ENCODE data around the gene SPAG9. TPM values are rescaled to one million over a fixed set of nuclear protein-coding genes. Genes with fewer than 3 reads are reported as not detected.

The SPAG9 gene
- total RNA-seq, 4 donors from 2014 or later: 37.0 to 131 (median 116) TPM

- TF ChIP-seq POLR2AphosphoS5 (IDR thresholded peaks at IDR 0.05) (no peak), EP300 (IDR thresholded peaks at IDR 0.05; ENCODE audit: low read depth) (no peak), CTCF (IDR thresholded peaks at IDR 0.05) (no peak), POLR2A (IDR thresholded peaks at IDR 0.05) (no peak)
- no peak overlapping the region for H3K27ac ChIP-seq
- 92 to 100% methylated on average over 1 to 4 of the region's 4 CpGs for whole genome bisulfite sequencing, 2 donors (ENCODE audit: low coverage in 1 of 2)
- H3K4me1 ChIP-seq: peaks cover 6 to 36% (median 20%) of the 10 kb centered on the region in 4 donors
- no peak overlapping the region for H3K4me3 ChIP-seq
- in situ Hi-C loops (cut with MboI; ENCODE audit: low pct_ligation_motif_present in 1 of 4, low pct_unique_long_range_greater_than_20kb in 1 of 4, low sequenced_read_pairs in 3 of 4): no loop called here
- no peaks in the 10 kb centered on the region for H3K9me3 ChIP-seq
- no peak for DNase-seq
- no peaks in the 10 kb centered on the region for H3K27me3 ChIP-seq
- intact Hi-C loops (cut with DNase I; ENCODE audit: low total_unique reads): no loop called here
- H3K36me3 ChIP-seq: no peaks in the 10 kb centered on the region
Measured at GRCh38 chr17:50934161-50934560, 186.5 kb downstream of the SPAG9 start.

- H3K4me3 ChIP-seq: peak overlapping the region; percentile 26 to 58 (median 32)
- no peaks in the 10 kb centered on the region for H3K36me3 ChIP-seq
- H3K27me3 ChIP-seq: no peaks in the 10 kb centered on the region
- intact Hi-C loops (cut with DNase I; ENCODE audit: low total_unique reads) (no loop called here), in situ Hi-C loops (cut with MboI; ENCODE audit: low pct_ligation_motif_present in 1 of 4, low pct_unique_long_range_greater_than_20kb in 1 of 4, low sequenced_read_pairs in 3 of 4) (no loop called here)
- 0% methylated on average over 55 of the region's 62 CpGs; no CpG with 5 or more reads in 1 of the 2 donors for WGBS, 2 donors (ENCODE audit: low coverage in 1 of 2)
- H3K27ac ChIP-seq: peak overlapping the region; percentile 84 to 93 (median 88)
- H3K4me1 ChIP-seq: peaks cover 6 to 36% (median 20%) of the 10 kb centered on the region in 4 donors
- no peaks in the 10 kb centered on the region for H3K9me3 ChIP-seq
- DNase-seq: peak; percentile 80
- TF ChIP-seq POLR2AphosphoS5 (IDR thresholded peaks at IDR 0.05) (peak in 2 of 3 donors; percentile 49 to 59), POLR2A (IDR thresholded peaks at IDR 0.05) (peak; percentile 42), CTCF (IDR thresholded peaks at IDR 0.05) (no peak)
Measured at GRCh38 chr17:50931144-50931908, 189.3 kb downstream of the SPAG9 start.

- no peak overlapping the region for H3K27ac ChIP-seq
Measured at GRCh38 chr17:50928646-50929045, 192.0 kb downstream of the SPAG9 start.

GRCh38 chr17:50927287-50927686 lies 193.4 kb downstream of the SPAG9 start:
- Histone ChIP-seq H3K4me3 (no peak overlapping the region), H3K27me3 (no peaks in the 10 kb centered on the region), H3K9me3 (no peaks in the 10 kb centered on the region), H3K36me3 (no peaks in the 10 kb centered on the region), H3K4me1 (peaks cover 6 to 43% (median 31%) of the 10 kb centered on the region in 4 donors), H3K27ac (no peak overlapping the region)
- no peak for TF ChIP-seq POLR2A (IDR thresholded peaks at IDR 0.05)
- no peak for TF ChIP-seq EP300 (IDR thresholded peaks at IDR 0.05; ENCODE audit: low read depth)
- no peak for TF ChIP-seq CTCF (IDR thresholded peaks at IDR 0.05)
- no peak for TF ChIP-seq POLR2AphosphoS5 (IDR thresholded peaks at IDR 0.05)
- in situ Hi-C loops (cut with MboI; ENCODE audit: low pct_ligation_motif_present in 1 of 4, low pct_unique_long_range_greater_than_20kb in 1 of 4, low sequenced_read_pairs in 3 of 4): no loop called here
- 97% methylated on average over 4 of the region's 4 CpGs; no CpG with 5 or more reads in 1 of the 2 donors for WGBS, 2 donors (ENCODE audit: low coverage in 1 of 2)
- no peak for DNase-seq
- intact Hi-C loops (cut with DNase I; ENCODE audit: low total_unique reads): no loop called here

More at GRCh38 chr17:50928646-50929045, 192.0 kb downstream of the SPAG9 start:
- no peak for TF ChIP-seq POLR2A (IDR thresholded peaks at IDR 0.05)
- no peak for TF ChIP-seq EP300 (IDR thresholded peaks at IDR 0.05; ENCODE audit: low read depth)
- no peak for TF ChIP-seq CTCF (IDR thresholded peaks at IDR 0.05)
- TF ChIP-seq POLR2AphosphoS5 (IDR thresholded peaks at IDR 0.05): no peak
- WGBS, 2 donors (ENCODE audit: low coverage in 1 of 2): 87 to 89% methylated on average over 4 of the region's 4 CpGs
- Histone ChIP-seq H3K4me3 (no peak overlapping the region), H3K4me1 (peaks cover 6 to 29% (median 18%) of the 10 kb centered on the region in 4 donors), H3K36me3 (no peaks in the 10 kb centered on the region), H3K9me3 (no peaks in the 10 kb centered on the region), H3K27me3 (no peaks in the 10 kb centered on the region)
- intact Hi-C loops (cut with DNase I; ENCODE audit: low total_unique reads): no loop called here
- in situ Hi-C loops (cut with MboI; ENCODE audit: low pct_ligation_motif_present in 1 of 4, low pct_unique_long_range_greater_than_20kb in 1 of 4, low sequenced_read_pairs in 3 of 4): no loop called here
- no peak for DNase-seq
